ENCODE results near the gene ASTN2. TPM values are rescaled to one million over a fixed set of nuclear protein-coding genes. Genes with fewer than 3 reads are reported as not detected.

The ASTN2 gene
- total and polyA plus RNA-seq, 10 of the 15 experiments (the other 5 are each of a cell fraction or from before 2014, with no cell fraction given), result 1.4 to 15.7 (median 7.0) TPM

- TF ChIP-seq IRF5 (IDR thresholded peaks at IDR 0.05; ENCODE audit: borderline replicate concordance), result no peak
Measured at GRCh38 chr9:117253261-117253660, 161.6 kb downstream of the ASTN2 start (continued).

- Histone ChIP-seq H3K36me3 (ENCODE audit: control insufficient read depth in 2 of 2, insufficient read depth in 2 of 2, low read length in 1 of 2) (no peaks in the 10 kb centered on the region), H3K27ac (ENCODE audit: control insufficient read depth, insufficient read depth) (no peak overlapping the region), H3K27me3 (replicated peaks in 1 of 2; ENCODE audit: control insufficient read depth in 2 of 2, insufficient read depth in 2 of 2, low read length in 1 of 2) (no peaks in the 10 kb centered on the region), H3K4me1 (ENCODE audit: control insufficient read depth, insufficient read depth, low read length) (no peaks in the 10 kb centered on the region), H3K4me3 (no peak overlapping the region), H2AFZ (ENCODE audit: control insufficient read depth, low read depth, low read length) (no peak overlapping the region), H4K20me1 (ENCODE audit: control insufficient read depth, insufficient read depth) (no peaks in the 10 kb centered on the region), H3K9ac (ENCODE audit: control insufficient read depth, insufficient read depth, low read length) (no peak overlapping the region), H3K9me3 (replicated peaks; ENCODE audit: control insufficient read depth, insufficient read depth, low read length) (no peaks in the 10 kb centered on the region), H3K79me2 (ENCODE audit: control insufficient read depth, insufficient read depth, low read length) (no peaks in the 10 kb centered on the region), H3K4me2 (ENCODE audit: control insufficient read depth, insufficient read depth) (no peak overlapping the region)
- DNase-seq (ENCODE audit: low read depth, low spot score) (no peak), ATAC-seq (no peak), FAIRE-seq (no peak)
- 15% methylated on average over 3 of the region's 3 CpGs for WGBS (ENCODE audit: insufficient coverage, insufficient replicate concordance, low lambda C conversion rate, missing lambda C conversion rate)
- intact Hi-C loops (cut with micrococcal nuclease; ENCODE audit: unreplicated experiment) (no loop called here), in situ Hi-C loops (cut with MboI) (no loop called here)
- BruUV-seq (replicated peaks), result no TSS peak
- RAD21 ChIA-PET (ENCODE audit: unreplicated experiment), result no interaction called here
- SMC1A ChIA-PET (ENCODE audit: uncharacterized antibody, unreplicated experiment), result no interaction called here
- POLR2A ChIA-PET, result no interaction called here
- CTCF ChIA-PET, result interaction anchor here (0.5 kb wide), 1 partner anchor 451 kb away, joined by 3 read pairs; no protein-coding TSS in a partner anchor
- TF ChIP-seq EP300 (IDR thresholded peaks at IDR 0.05; ENCODE audit: borderline replicate concordance in 1 of 2, control insufficient read depth in 1 of 2, low read depth in 2 of 2, low read length in 2 of 2), result no peak
- no peak for TF ChIP-seq ZBED1 (IDR thresholded peaks at IDR 0.05; ENCODE audit: borderline replicate concordance)
- TF ChIP-seq ASH2L (IDR thresholded peaks at IDR 0.05; ENCODE audit: borderline replicate concordance, low read depth), result no peak
- TF ChIP-seq IRF5 (IDR thresholded peaks at IDR 0.05; ENCODE audit: borderline replicate concordance), result no peak
- TF ChIP-seq YY1 (IDR thresholded peaks at IDR 0.05; ENCODE audit: low read depth, low read length), result no peak
- no peak for TF ChIP-seq ETV6 (conservative IDR thresholded peaks at IDR 0.05 in 1 of 2, IDR thresholded peaks at IDR 0.05 in 1 of 2; ENCODE audit: borderline replicate concordance in 1 of 2, low read depth in 1 of 2)
- no peak for TF ChIP-seq PAX8 (IDR thresholded peaks at IDR 0.05)
- TF ChIP-seq JUNB (IDR thresholded peaks at IDR 0.05), result no peak
Measured at GRCh38 chr9:117250610-117251215, 164.1 kb downstream of the ASTN2 start.
